HepG2 (cell line): ENCODE data around the gene CCDC177. TPM values are rescaled to one million over a fixed set of nuclear protein-coding genes. Genes with fewer than 3 reads are reported as not detected.

ENCODE experiments used
- ATAC-seq: fragments of 200-7000 bp; cut with Tn5 transposase; 3 replicates; pipeline ENCODE4 v1.9.1; 2020; ENCODE audit warnings: mild to moderate bottlenecking, moderate library complexity
- BruUV-seq: library from RNA; stranded (reverse); fragments of 400-500 nt; replicated peaks from 2 replicates; lab custom pipeline; 2021; lab: Mats Ljungman, UMichigan
- CTCF ChIA-PET: fragments of 300-600 bp; formaldehyde crosslinking; extraction: SDS; loops from one replicate; lab custom pipeline; 2021; ENCODE audit warnings: low total read pairs, inconsistent platforms, low intra/inter-chr PET ratio; lab: Yijun Ruan, JAX
- POLR2A ChIA-PET: fragments of 350-600 bp; sonication (Branson Sonifier 250); formaldehyde crosslinking; loops from one replicate; lab custom pipeline; 2020; ENCODE audit warnings: antibody characterized with exemption, inconsistent platforms; lab: Yijun Ruan, JAX
- DNase-seq: peaks from one replicate; pipeline ENCODE4 v3.0.0-alpha.2; 2015; ENCODE audit warnings: low spot score
- FAIRE-seq: peaks from 3 replicates; lab custom pipeline; 2011; peaks lifted over from hg19 to GRCh38; lab: Jason Lieb, UNC
- H2AFZ ChIP-seq: one replicate; pipeline ENCODE4 v1.6.1; 2011; ENCODE audit warnings: low read length, inconsistent platforms
- H3K27ac ChIP-seq: fragments of 300-600 bp; 3 replicates; pipeline ENCODE4 v1.8.0; 2011; ENCODE audit warnings: mixed run types, mild to moderate bottlenecking, mixed read lengths, low read length, inconsistent platforms; ENCODE audit not compliant: insufficient read depth; ENCODE audit errors: extremely low read length
- H3K27me3 ChIP-seq, 2 experiments: fragments of 200-600 bp in 1 of 2; 2 replicates in 1 of 2; 3 replicates in 1 of 2; pipeline versions ENCODE4 v1.6.0 to v1.8.0; 2011; ENCODE audit warnings: low read length in 2 of 2, mild to moderate bottlenecking in 2 of 2, moderate library complexity in 2 of 2, inconsistent platforms in 1 of 2; ENCODE audit not compliant: insufficient read depth in 2 of 2, control insufficient read depth in 1 of 2
- H3K36me3 ChIP-seq, 2 experiments: fragments of 200-600 bp in 1 of 2; replicated peaks in 1 of 2; 2 replicates in 1 of 2; 3 replicates in 1 of 2; pipeline versions ENCODE4 v1.5.1 to v1.8.0; 2011; ENCODE audit warnings: low read length in 2 of 2, inconsistent platforms in 1 of 2; ENCODE audit not compliant: insufficient read depth in 2 of 2, control insufficient read depth in 1 of 2
- H3K4me1 ChIP-seq: 2 replicates; pipeline ENCODE4 v1.5.1; 2012; ENCODE audit warnings: low read length, inconsistent platforms; ENCODE audit not compliant: insufficient read depth
- H3K4me2 ChIP-seq: 2 replicates; pipeline ENCODE4 v1.6.0; 2011; ENCODE audit warnings: low read depth, low read length, inconsistent platforms
- H3K4me3 ChIP-seq, 3 experiments: fragments of 200-600 bp in 1 of 3; sonication (generic), shearing (Covaris generic) in 1 of 3; replicated peaks in 1 of 3; 2 replicates each; pipeline ENCODE4 v1.5.1; 2011 to 2016; ENCODE audit warnings: low read length in 3 of 3, inconsistent platforms in 2 of 3, low read depth in 2 of 3, mild to moderate bottlenecking in 2 of 3, control low read depth in 1 of 3, mixed read lengths in 1 of 3; ENCODE audit not compliant: insufficient read depth in 1 of 3
- H3K79me2 ChIP-seq: one replicate; pipeline ENCODE4 v1.6.1; 2011; ENCODE audit warnings: low read length, inconsistent platforms; ENCODE audit not compliant: insufficient read depth
- H3K9ac ChIP-seq: 2 replicates; pipeline ENCODE4 v1.6.0; 2011; ENCODE audit warnings: mild to moderate bottlenecking, low read depth, low read length, inconsistent platforms; ENCODE audit not compliant: insufficient read depth
- H3K9me3 ChIP-seq: 2 replicates; pipeline ENCODE4 v1.5.1; 2012; ENCODE audit warnings: mild to moderate bottlenecking, low read length
- H4K20me1 ChIP-seq: 2 replicates; pipeline ENCODE4 v1.6.0; 2011; ENCODE audit warnings: inconsistent platforms, mild to moderate bottlenecking, low read length, moderate library complexity; ENCODE audit not compliant: insufficient read depth
- AGO2 ChIP-seq: fragments of 200-400 bp; formaldehyde crosslinking; optimal IDR thresholded peaks from 2 replicates; pipeline ENCODE3; 2017; ENCODE audit warnings: mild to moderate bottlenecking, low read depth, low read length, moderate library complexity
- DR1 ChIP-seq: sonication (generic); formaldehyde crosslinking; IDR thresholded peaks from 2 replicates; pipeline ENCODE4 v1.8.0; 2021; ENCODE audit warnings: mild to moderate bottlenecking, missing genetic modification reagents, inconsistent platforms
- FOXJ3 ChIP-seq: sonication (generic); formaldehyde crosslinking; IDR thresholded peaks from 2 replicates; pipeline ENCODE4 v1.4.0; 2020; ENCODE audit warnings: missing genetic modification reagents, mild to moderate bottlenecking, borderline replicate concordance
- FOXK1 ChIP-seq: sonication (generic); formaldehyde crosslinking; IDR thresholded peaks from 2 replicates; pipeline ENCODE4 v1.4.0; 2020; ENCODE audit warnings: low read depth, missing genetic modification reagents, borderline replicate concordance
- HNF1A ChIP-seq, 2 experiments: sonication (generic) in 1 of 2; formaldehyde crosslinking in 1 of 2; IDR thresholded peaks; 2 replicates each; pipeline versions ENCODE4 v1.4.0 to v1.6.1; 2016 to 2020; ENCODE audit warnings: borderline replicate concordance in 1 of 2, low read depth in 1 of 2, mild to moderate bottlenecking in 1 of 2, missing genetic modification reagents in 1 of 2
- MLX ChIP-seq: IDR thresholded peaks from 2 replicates; pipeline ENCODE4 v1.6.1; 2016
- MZF1 ChIP-seq: sonication (generic); formaldehyde crosslinking; IDR thresholded peaks from 2 replicates; pipeline ENCODE4 v1.8.1; 2023; ENCODE audit warnings: mild to moderate bottlenecking, missing genetic modification reagents, borderline replicate concordance
- PAXIP1 ChIP-seq: sonication (generic); formaldehyde crosslinking; conservative IDR thresholded peaks from 2 replicates; pipeline ENCODE4 v1.4.0; 2020; ENCODE audit warnings: mild to moderate bottlenecking, missing genetic modification reagents, moderate library complexity
- SP140L ChIP-seq: sonication (generic); formaldehyde crosslinking; IDR thresholded peaks from 2 replicates; pipeline ENCODE4 v1.4.0; 2020; ENCODE audit warnings: missing genetic modification reagents, borderline replicate concordance
- ZFP37 ChIP-seq: sonication (generic); formaldehyde crosslinking; IDR thresholded peaks from 2 replicates; pipeline ENCODE4 v1.4.0; 2020; ENCODE audit warnings: missing genetic modification reagents, borderline replicate concordance
- ZMYM2 ChIP-seq: sonication (generic); formaldehyde crosslinking; IDR thresholded peaks from 2 replicates; pipeline ENCODE4 v1.8.0; 2022; ENCODE audit warnings: mild to moderate bottlenecking, missing genetic modification reagents
- ZSCAN25 ChIP-seq: sonication (generic); formaldehyde crosslinking; IDR thresholded peaks from 2 replicates; pipeline ENCODE4 v1.8.0; 2022; ENCODE audit warnings: mild to moderate bottlenecking, missing genetic modification reagents
- WGBS: methylation state at CpG from one replicate; pipeline ENCODE4 v1.1.6; 2017; ENCODE audit warnings: low lambda C conversion rate; 5-methylcytosine and 5-hydroxymethylcytosine counted together
- in situ Hi-C: cut with HindIII; loops from 2 replicates; pipeline ENCODE4 v1.10.0; 2017; ENCODE audit warnings: low pct_unique_long_range_greater_than_20kb; ENCODE audit not compliant: extremely low pct_ligation_motif_present
- intact Hi-C: fragments of 100-400 bp; cut with micrococcal nuclease; formaldehyde crosslinking; loops from one replicate; pipeline ENCODE4 v1.10.0; 2022; ENCODE audit not compliant: unreplicated experiment
- polyA plus RNA-seq, 8 experiments: library from polyadenylated mRNA; depleted of rRNA in 3 of 8; stranded (reverse) in 7 of 8; unstranded in 1 of 8; fragments of >200 nt; fragmentation: Illumina TruSeq in 4 of 8; extraction: Trizol in 4 of 8; gene quantifications; 2 replicates each; pipeline versions ENCODE4 v1.2.1 to v1.2.3, GENCODE V29; 2011 to 2016; ENCODE audit warnings: low read depth in 4 of 8, missing spikeins in 1 of 8, mixed read lengths in 1 of 8; ENCODE audit not compliant: insufficient read depth in 1 of 8
- total RNA-seq, 5 experiments: library from RNA; depleted of rRNA; stranded (reverse); fragments of >200 nt; fragmentation: Illumina TruSeq; extraction: Trizol; gene quantifications; 2 replicates each; pipeline ENCODE4 v1.2.3, GENCODE V29; 2016; ENCODE audit warnings: low read depth in 1 of 5
- TF ChIP-seq, protein P1 (sequence below): IDR thresholded peaks from 2 replicates; pipeline ENCODE4 v1.6.1; 2016; ENCODE audit warnings: missing genetic modification reagents, missing compliant biosample characterization

Gene CCDC177
- total and polyA plus RNA-seq, 2 of the 13 experiments (the other 11 are each of a cell fraction or from before 2014, with no cell fraction given), result not detected

DNA sequence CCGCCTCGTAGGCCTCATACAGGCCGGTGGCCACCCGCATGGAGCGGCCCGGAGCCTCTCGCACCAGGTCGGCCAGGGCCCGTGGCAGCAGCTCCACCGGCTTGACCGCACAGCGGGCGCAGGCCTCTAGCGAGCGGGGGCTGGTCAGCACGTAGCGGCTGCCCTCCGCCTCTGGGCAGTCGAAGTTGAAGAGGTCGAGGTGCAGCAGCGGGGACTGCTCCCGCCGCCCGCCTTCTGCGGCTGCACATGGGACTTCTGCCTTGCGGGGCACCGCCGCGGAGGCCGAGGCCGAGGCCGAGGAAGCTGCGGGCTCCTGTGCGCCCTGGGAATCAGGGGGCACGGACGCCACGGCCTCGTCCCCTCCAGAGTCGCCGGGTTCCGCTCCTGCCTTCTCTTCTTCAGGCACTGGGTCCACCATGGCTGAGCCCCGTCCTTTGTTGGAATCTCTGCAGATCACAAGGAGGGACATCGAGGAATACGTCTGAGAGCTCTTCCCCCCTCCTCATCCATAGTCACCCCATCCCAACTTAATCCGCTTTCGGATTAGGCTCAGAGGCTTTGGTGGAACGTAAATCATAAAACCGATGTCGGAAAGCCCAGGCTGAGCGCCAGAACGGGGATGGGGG, 1.4 kb downstream of the CCDC177 start (continued):
- no peak for TF ChIP-seq HNF1A (IDR thresholded peaks at IDR 0.05; ENCODE audit: low read depth)
- TF ChIP-seq HNF1A (CRISPR knock-in tag; IDR thresholded peaks at IDR 0.05; ENCODE audit: borderline replicate concordance), result no peak
- TF ChIP-seq, protein P1, sequence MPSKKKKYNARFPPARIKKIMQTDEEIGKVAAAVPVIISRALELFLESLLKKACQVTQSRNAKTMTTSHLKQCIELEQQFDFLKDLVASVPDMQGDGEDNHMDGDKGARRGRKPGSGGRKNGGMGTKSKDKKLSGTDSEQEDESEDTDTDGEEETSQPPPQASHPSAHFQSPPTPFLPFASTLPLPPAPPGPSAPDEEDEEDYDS (CRISPR knock-in tag), result no peak
- TF ChIP-seq AGO2, result no peak
- TF ChIP-seq FOXK1, result no peak
- TF ChIP-seq, all 625 proteins: peak for 7

GRCh38 chr14:69572841-69573135, 1.9 kb downstream of the CCDC177 start:
- Histone ChIP-seq H3K4me1 (peaks cover 31% of the 10 kb centered on the region), H3K9me3 (no peaks in the 10 kb centered on the region), H3K27me3 (peaks cover 0 to 60% of the 10 kb centered on the region in 2 experiments), H3K4me3 (peak overlapping the region in 1 of 3 experiments; percentile 58; a peak in 1 of 6 replicates), H4K20me1 (no peaks in the 10 kb centered on the region), H3K4me2 (no peak overlapping the region), H3K27ac (no peak overlapping the region), H3K36me3 (no peaks in the 10 kb centered on the region), H3K9ac (no peak overlapping the region), H2AFZ (no peak overlapping the region), H3K79me2 (no peaks in the 10 kb centered on the region)
- CTCF ChIA-PET, result no interaction called here
- WGBS, result 83% methylated on average over 9 of the region's 40 CpGs
- intact Hi-C loops (no loop called here), in situ Hi-C loops (loop anchor here (5.0 kb wide), 1 partner anchor 35 kb away; no protein-coding TSS in a partner anchor)
- BruUV-seq, result no TSS peak
- POLR2A ChIA-PET, result no interaction called here
- no peak for DNase-seq
- FAIRE-seq, result no peak
- no peak for ATAC-seq
- no peak for TF ChIP-seq ZSCAN25 (CRISPR knock-in tag)
- no peak for TF ChIP-seq ZFP37 (CRISPR knock-in tag)
- TF ChIP-seq DR1 (CRISPR knock-in tag), result no peak
- no peak for TF ChIP-seq MLX (CRISPR knock-in tag)
- no peak for TF ChIP-seq PAXIP1 (CRISPR knock-in tag)
- no peak for TF ChIP-seq FOXJ3 (CRISPR knock-in tag)
- no peak for TF ChIP-seq SP140L (CRISPR knock-in tag)
- no peak for TF ChIP-seq ZMYM2 (CRISPR knock-in tag)
- TF ChIP-seq MZF1, result no peak
